Measurements from ENCODE around the gene ARHGEF16.

ARHGEF16 gene

DNA sequence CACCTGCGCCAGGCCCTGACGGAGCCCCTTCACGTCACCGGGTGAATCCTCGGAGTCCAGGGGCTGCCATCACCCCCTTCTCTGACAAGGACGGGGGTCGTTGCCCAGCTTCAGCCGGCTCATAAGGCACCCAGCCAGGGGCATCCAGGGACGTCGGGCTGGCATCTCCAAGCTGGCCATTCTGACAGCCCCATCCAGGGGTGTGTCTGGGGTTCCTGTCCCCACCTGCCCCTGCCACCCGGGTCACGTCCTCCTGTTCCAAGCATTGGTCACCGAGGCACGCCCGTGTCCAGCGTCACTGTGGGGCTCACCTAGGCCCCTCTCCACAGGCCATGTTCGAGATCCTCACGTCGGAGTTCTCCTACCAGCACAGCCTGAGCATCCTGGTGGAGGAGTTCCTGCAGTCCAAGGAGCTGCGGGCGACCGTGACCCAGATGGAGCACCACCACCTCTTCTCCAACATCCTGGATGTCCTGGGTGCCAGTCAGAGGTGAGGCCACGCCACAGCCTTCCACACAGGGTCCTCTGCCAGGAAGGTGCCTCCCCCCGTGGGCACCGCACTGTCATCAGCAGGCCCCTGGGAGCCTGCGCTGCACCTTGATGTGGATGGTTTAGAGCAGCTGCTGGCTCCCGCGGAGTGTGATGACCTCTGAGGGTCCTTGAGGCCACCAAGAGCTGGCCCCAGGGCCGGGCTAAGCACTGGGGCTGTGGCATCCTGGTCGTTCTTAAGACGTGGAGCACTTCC lies 14.8 kb downstream of the ARHGEF16 start:
- no peaks in the 10 kb centered on the region for H3K27me3 ChIP-seq (ENCODE audit: control insufficient read depth, insufficient read depth, low read length, poor library complexity, severe bottlenecking)
- WGBS, 2 experiments, result 94 to 96% methylated on average over 31 of the region's 31 CpGs
- H3K4me3 ChIP-seq (ENCODE audit: insufficient read depth, low read depth, low read length), result no peak overlapping the region
- H3K27ac ChIP-seq (ENCODE audit: insufficient read depth, low read depth, low read length, poor library complexity, severe bottlenecking), result no peak overlapping the region
- peaks cover 21% of the 10 kb centered on the region for H3K4me1 ChIP-seq (ENCODE audit: control insufficient read depth, insufficient read depth, low read length)
- H3K9me3 ChIP-seq (ENCODE audit: control insufficient read depth, low read length), result no peaks in the 10 kb centered on the region
- H3K36me3 ChIP-seq (ENCODE audit: control insufficient read depth, insufficient read depth, low read length), result no peaks in the 10 kb centered on the region

GRCh38 chr1:3469849-3470649 lies 15.6 kb downstream of the ARHGEF16 start:
- H3K4me3 ChIP-seq (ENCODE audit: insufficient read depth, low read depth, low read length), result no peak overlapping the region
- no peaks in the 10 kb centered on the region for H3K9me3 ChIP-seq (ENCODE audit: control insufficient read depth, low read length)
- H3K36me3 ChIP-seq (ENCODE audit: control insufficient read depth, insufficient read depth, low read length), result no peaks in the 10 kb centered on the region
- H3K27ac ChIP-seq (ENCODE audit: insufficient read depth, low read depth, low read length, poor library complexity, severe bottlenecking), result no peak overlapping the region
- no peaks in the 10 kb centered on the region for H3K27me3 ChIP-seq (ENCODE audit: control insufficient read depth, insufficient read depth, low read length, poor library complexity, severe bottlenecking)
- WGBS, 2 experiments, result 95 to 96% methylated on average over 17 of the region's 17 CpGs
- H3K4me1 ChIP-seq (ENCODE audit: control insufficient read depth, insufficient read depth, low read length), result peaks cover 21% of the 10 kb centered on the region

- Histone ChIP-seq H3K9me3 (ENCODE audit: control insufficient read depth, low read length) (no peaks in the 10 kb centered on the region), H3K36me3 (ENCODE audit: control insufficient read depth, insufficient read depth, low read length) (no peaks in the 10 kb centered on the region), H3K27me3 (ENCODE audit: control insufficient read depth, insufficient read depth, low read length, poor library complexity, severe bottlenecking) (no peaks in the 10 kb centered on the region), H3K27ac (ENCODE audit: insufficient read depth, low read depth, low read length, poor library complexity, severe bottlenecking) (peak overlapping the region; percentile 90), H3K4me3 (ENCODE audit: insufficient read depth, low read depth, low read length) (no peak overlapping the region), H3K4me1 (ENCODE audit: control insufficient read depth, insufficient read depth, low read length) (peaks cover 21% of the 10 kb centered on the region)
- 80 to 83% methylated on average over 22 of the region's 22 CpGs for WGBS, 2 experiments
Observed at GRCh38 chr1:3470650-3471355, 16.3 kb downstream of the ARHGEF16 start.

GRCh38 chr1:3471356-3472087 lies 17.1 kb downstream of the ARHGEF16 start:
- no peaks in the 10 kb centered on the region for H3K36me3 ChIP-seq (ENCODE audit: control insufficient read depth, insufficient read depth, low read length)
- WGBS, 2 experiments, result 13 to 14% methylated on average over 25 of the region's 25 CpGs
- peak overlapping the region; percentile 90 for H3K27ac ChIP-seq (ENCODE audit: insufficient read depth, low read depth, low read length, poor library complexity, severe bottlenecking)
- H3K27me3 ChIP-seq (ENCODE audit: control insufficient read depth, insufficient read depth, low read length, poor library complexity, severe bottlenecking), result no peaks in the 10 kb centered on the region
- H3K4me1 ChIP-seq (ENCODE audit: control insufficient read depth, insufficient read depth, low read length), result peaks cover 21% of the 10 kb centered on the region
- H3K9me3 ChIP-seq (ENCODE audit: control insufficient read depth, low read length), result no peaks in the 10 kb centered on the region
- no peak overlapping the region for H3K4me3 ChIP-seq (ENCODE audit: insufficient read depth, low read depth, low read length)

GRCh38 chr1:3472088-3472850 lies 17.8 kb downstream of the ARHGEF16 start:
- Histone ChIP-seq H3K9me3 (ENCODE audit: control insufficient read depth, low read length) (no peaks in the 10 kb centered on the region), H3K36me3 (ENCODE audit: control insufficient read depth, insufficient read depth, low read length) (no peaks in the 10 kb centered on the region), H3K4me3 (ENCODE audit: insufficient read depth, low read depth, low read length) (no peak overlapping the region), H3K27me3 (ENCODE audit: control insufficient read depth, insufficient read depth, low read length, poor library complexity, severe bottlenecking) (no peaks in the 10 kb centered on the region), H3K4me1 (ENCODE audit: control insufficient read depth, insufficient read depth, low read length) (peaks cover 21% of the 10 kb centered on the region), H3K27ac (ENCODE audit: insufficient read depth, low read depth, low read length, poor library complexity, severe bottlenecking) (no peak overlapping the region)
- WGBS, 2 experiments, result 86 to 87% methylated on average over 25 of the region's 25 CpGs

GRCh38 chr1:3472906-3473305 lies 18.4 kb downstream of the ARHGEF16 start:
- WGBS, 2 experiments, result 95% methylated on average over 17 of the region's 17 CpGs
- H3K36me3 ChIP-seq (ENCODE audit: control insufficient read depth, insufficient read depth, low read length), result no peaks in the 10 kb centered on the region
- H3K9me3 ChIP-seq (ENCODE audit: control insufficient read depth, low read length), result no peaks in the 10 kb centered on the region
- no peak overlapping the region for H3K4me3 ChIP-seq (ENCODE audit: insufficient read depth, low read depth, low read length)
- H3K27ac ChIP-seq (ENCODE audit: insufficient read depth, low read depth, low read length, poor library complexity, severe bottlenecking), result no peak overlapping the region
- peaks cover 21% of the 10 kb centered on the region for H3K4me1 ChIP-seq (ENCODE audit: control insufficient read depth, insufficient read depth, low read length)
- no peaks in the 10 kb centered on the region for H3K27me3 ChIP-seq (ENCODE audit: control insufficient read depth, insufficient read depth, low read length, poor library complexity, severe bottlenecking)

DNA sequence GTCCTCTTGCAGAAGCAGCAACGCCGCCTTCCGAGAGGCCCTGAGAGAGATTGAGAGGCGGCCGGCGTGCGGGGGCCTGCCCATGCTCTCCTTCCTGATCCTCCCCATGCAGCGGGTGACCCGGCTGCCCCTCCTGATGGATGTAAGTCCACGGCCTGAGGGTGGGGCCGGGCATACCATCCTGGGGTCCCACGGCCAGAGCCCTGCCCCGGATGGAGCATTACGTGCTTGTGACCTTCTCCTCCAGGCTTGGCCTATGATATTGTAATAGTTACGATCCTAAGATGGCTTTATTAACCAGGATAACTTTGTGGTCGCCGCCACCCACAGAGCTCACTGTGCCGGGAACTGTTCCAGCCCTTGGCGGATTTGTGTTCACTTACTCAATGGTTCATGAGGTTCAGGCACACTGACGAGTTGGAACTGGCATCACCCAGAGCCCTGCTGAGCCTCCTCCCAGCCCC lies 18.9 kb downstream of the ARHGEF16 start:
- WGBS, 2 experiments, result 93 to 96% methylated on average over 20 of the region's 20 CpGs
- peaks cover 21% of the 10 kb centered on the region for H3K4me1 ChIP-seq (ENCODE audit: control insufficient read depth, insufficient read depth, low read length)
- no peaks in the 10 kb centered on the region for H3K27me3 ChIP-seq (ENCODE audit: control insufficient read depth, insufficient read depth, low read length, poor library complexity, severe bottlenecking)

GRCh38 chr1:3474016-3474415 lies 19.6 kb downstream of the ARHGEF16 start:
- H3K27ac ChIP-seq (ENCODE audit: insufficient read depth, low read depth, low read length, poor library complexity, severe bottlenecking), result no peak overlapping the region
- no peak overlapping the region for H3K4me3 ChIP-seq (ENCODE audit: insufficient read depth, low read depth, low read length)
- WGBS, 2 experiments, result 93 to 95% methylated on average over 8 of the region's 8 CpGs
- no peaks in the 10 kb centered on the region for H3K27me3 ChIP-seq (ENCODE audit: control insufficient read depth, insufficient read depth, low read length, poor library complexity, severe bottlenecking)
- no peaks in the 10 kb centered on the region for H3K9me3 ChIP-seq (ENCODE audit: control insufficient read depth, low read length)
- peaks cover 21% of the 10 kb centered on the region for H3K4me1 ChIP-seq (ENCODE audit: control insufficient read depth, insufficient read depth, low read length)
- no peaks in the 10 kb centered on the region for H3K36me3 ChIP-seq (ENCODE audit: control insufficient read depth, insufficient read depth, low read length)

More for the DNA sequence above, 18.9 kb downstream of the ARHGEF16 start:
- no peaks in the 10 kb centered on the region for H3K9me3 ChIP-seq (ENCODE audit: control insufficient read depth, low read length)
- no peak overlapping the region for H3K27ac ChIP-seq (ENCODE audit: insufficient read depth, low read depth, low read length, poor library complexity, severe bottlenecking)
- no peak overlapping the region for H3K4me3 ChIP-seq (ENCODE audit: insufficient read depth, low read depth, low read length)
- H3K36me3 ChIP-seq (ENCODE audit: control insufficient read depth, insufficient read depth, low read length), result no peaks in the 10 kb centered on the region

DNA sequence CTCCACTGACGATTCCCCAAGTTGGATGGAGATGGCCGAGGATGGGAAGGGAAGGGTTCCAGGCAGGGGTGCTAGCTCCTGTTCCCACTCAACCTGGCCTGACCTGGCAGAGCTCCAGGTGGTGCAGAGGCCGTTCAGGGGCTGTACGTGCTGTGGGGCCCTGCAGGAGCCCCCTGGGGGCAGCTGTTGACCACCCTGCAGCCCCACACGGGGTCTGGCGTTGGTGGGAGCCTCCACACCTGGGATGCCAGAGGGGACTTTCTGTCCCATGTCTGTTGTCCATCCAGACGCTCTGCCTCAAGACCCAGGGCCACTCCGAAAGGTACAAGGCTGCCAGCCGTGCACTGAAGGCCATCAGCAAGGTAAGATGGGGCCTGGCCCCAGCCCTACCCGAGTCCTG lies 20.0 kb downstream of the ARHGEF16 start:
- Histone ChIP-seq H3K4me3 (ENCODE audit: insufficient read depth, low read depth, low read length) (no peak overlapping the region), H3K27ac (ENCODE audit: insufficient read depth, low read depth, low read length, poor library complexity, severe bottlenecking) (no peak overlapping the region), H3K27me3 (ENCODE audit: control insufficient read depth, insufficient read depth, low read length, poor library complexity, severe bottlenecking) (no peaks in the 10 kb centered on the region), H3K36me3 (ENCODE audit: control insufficient read depth, insufficient read depth, low read length) (no peaks in the 10 kb centered on the region), H3K4me1 (ENCODE audit: control insufficient read depth, insufficient read depth, low read length) (peaks cover 21% of the 10 kb centered on the region), H3K9me3 (ENCODE audit: control insufficient read depth, low read length) (no peaks in the 10 kb centered on the region)
- WGBS, 2 experiments, result 83 to 85% methylated on average over 10 of the region's 10 CpGs

All from ectodermal cell (in vitro differentiated cells).